Measurements from ENCODE around the gene NOTCH1.

GRCh38 chr9:136594492-136594891 is 48.6 kb upstream of the NOTCH1 start:
- TF ChIP-seq CTCF (conservative IDR thresholded peaks at IDR 0.05 in 1 of 2, IDR thresholded peaks at IDR 0.05 in 1 of 2; ENCODE audit: low read depth in 1 of 2, low read length in 2 of 2) = no peak
- TF ChIP-seq EZH2 (IDR thresholded peaks at IDR 0.05; ENCODE audit: low read length, missing control alignments) = no peak
